Upper lobe of left lung (tissue), 6 donors: ENCODE data around the gene MTMR1. TPM values are rescaled to one million over a fixed set of nuclear protein-coding genes. Genes with fewer than 3 reads are reported as not detected.

Experiments used
- ATAC-seq, 2 donors: fragments of 200-7000 bp; cut with Tn5 transposase; one replicate each; pipeline ENCODE4 v1.9.1; 2022; ENCODE audit warnings: mild to moderate bottlenecking in 2 of 2, moderate library complexity in 2 of 2; ENCODE audit not compliant: low FRiP score in 2 of 2
- DNase-seq, 2 donors: peaks; one replicate each; pipeline ENCODE4 v3.0.0-alpha.2; 2019 to 2020
- H3K27ac ChIP-seq, 4 donors: fragments of 200-600 bp; sonication (generic); one replicate each; pipeline ENCODE4 v1.5.1; 2016 to 2019
- H3K27me3 ChIP-seq, 4 donors: fragments of 200-600 bp; sonication (generic); one replicate each; pipeline ENCODE4 v1.5.1; 2017 to 2019
- H3K36me3 ChIP-seq, 4 donors: fragments of 200-600 bp; sonication (generic); one replicate each; pipeline ENCODE4 v1.5.1; 2016 to 2019
- H3K4me1 ChIP-seq, 4 donors: fragments of 200-600 bp; sonication (generic); one replicate each; pipeline ENCODE4 v1.5.1; 2018 to 2019
- H3K4me3 ChIP-seq, 4 donors: fragments of 200-600 bp; sonication (generic); one replicate each; pipeline ENCODE4 v1.5.1; 2017 to 2019; ENCODE audit warnings: mild to moderate bottlenecking in 2 of 4, moderate library complexity in 1 of 4
- H3K9me3 ChIP-seq, 4 donors: fragments of 200-600 bp; sonication (generic); one replicate each; pipeline ENCODE4 v1.5.1; 2018 to 2019
- EP300 ChIP-seq, 4 donors: sonication (generic); formaldehyde crosslinking; IDR thresholded peaks; one replicate each; pipeline ENCODE4 v1.5.1; 2017; ENCODE audit warnings: antibody characterized with exemption in 4 of 4, control low read depth in 2 of 4
- POLR2A ChIP-seq, 4 donors: fragments of 450-650 bp; IDR thresholded peaks; one replicate each; pipeline ENCODE4 v1.5.1; 2016 to 2017; ENCODE audit warnings: antibody characterized with exemption in 4 of 4, mild to moderate bottlenecking in 2 of 4
- POLR2AphosphoS5 ChIP-seq, 2 donors: sonication (generic); formaldehyde crosslinking; IDR thresholded peaks; one replicate each; pipeline ENCODE4 v1.5.1; 2017; ENCODE audit warnings: antibody characterized with exemption in 2 of 2
- WGBS, 2 donors: methylation state at CpG; one replicate each; pipeline ENCODE4 v1.1.5; 2017 to 2018; 5-methylcytosine and 5-hydroxymethylcytosine counted together
- total RNA-seq, 6 donors: library from RNA; depleted of rRNA in 4 of 6; stranded (reverse); fragments of >200 nt in 4 of 6; gene quantifications; one replicate each; pipeline versions ENCODE4 v1.1.0 to v1.2.1, GENCODE V29; 2016 to 2021
- TF ChIP-seq, protein P1 (sequence below), 6 experiments: fragments of 450-650 bp in 4 of 6; fragments of 200-600 bp in 2 of 6; sonication (generic) in 2 of 6; IDR thresholded peaks; one replicate each; pipeline ENCODE4 v1.5.1; 2016 to 2019; ENCODE audit warnings: antibody characterized with exemption in 6 of 6
- donor health status: DM: no; HTN: no; CAD: no; lungs with moderate emphysema.
- donor health status: DM: no; HTN: yes; CAD: no; lungs with severe emphysema.

Gene MTMR1
- total RNA-seq, 6 donors from 2014 or later: 10.9 to 24.6 (median 20.8) TPM

DNA sequence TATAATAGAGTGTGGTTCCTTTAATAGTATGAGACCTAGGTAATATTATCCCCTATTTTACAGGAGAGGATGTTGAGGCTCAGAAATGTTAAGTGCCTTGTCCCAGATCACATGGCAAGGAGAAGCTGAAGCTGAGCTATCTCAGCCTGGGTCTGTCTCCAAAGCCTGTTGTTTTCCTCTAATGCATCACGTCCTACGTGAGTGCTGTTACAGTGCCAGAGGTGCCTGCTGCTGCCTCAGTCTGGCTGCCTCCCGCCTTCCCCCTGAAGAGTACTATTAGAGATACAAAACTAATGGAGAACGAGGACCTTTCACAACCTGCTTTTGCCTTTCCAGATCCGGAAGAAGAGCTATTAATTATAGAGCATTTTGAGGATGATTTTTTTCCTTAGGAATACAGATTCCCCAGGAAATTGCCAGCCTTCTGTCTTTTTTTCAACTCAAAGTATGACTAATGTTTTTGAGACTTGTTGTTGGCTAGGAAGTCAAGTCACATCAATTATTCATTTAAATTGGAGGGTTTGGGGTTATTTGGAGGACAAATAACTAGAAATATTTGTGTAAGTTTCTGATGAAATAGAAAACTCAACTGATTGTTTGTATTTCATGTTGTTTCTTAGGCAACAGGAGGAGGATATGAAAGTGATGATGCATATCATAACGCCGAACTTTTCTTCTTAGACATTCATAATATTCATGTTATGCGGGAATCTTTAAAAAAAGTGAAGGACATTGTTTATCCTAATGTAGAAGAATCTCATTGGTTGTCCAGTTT is 43.9 kb upstream of the MTMR1 start:
- ATAC-seq: peak; percentile 53 to 79
- TF ChIP-seq POLR2A (IDR thresholded peaks at IDR 0.05) (no peak), POLR2AphosphoS5 (IDR thresholded peaks at IDR 0.05) (no peak), EP300 (IDR thresholded peaks at IDR 0.05) (no peak)
- TF ChIP-seq, protein P1, sequence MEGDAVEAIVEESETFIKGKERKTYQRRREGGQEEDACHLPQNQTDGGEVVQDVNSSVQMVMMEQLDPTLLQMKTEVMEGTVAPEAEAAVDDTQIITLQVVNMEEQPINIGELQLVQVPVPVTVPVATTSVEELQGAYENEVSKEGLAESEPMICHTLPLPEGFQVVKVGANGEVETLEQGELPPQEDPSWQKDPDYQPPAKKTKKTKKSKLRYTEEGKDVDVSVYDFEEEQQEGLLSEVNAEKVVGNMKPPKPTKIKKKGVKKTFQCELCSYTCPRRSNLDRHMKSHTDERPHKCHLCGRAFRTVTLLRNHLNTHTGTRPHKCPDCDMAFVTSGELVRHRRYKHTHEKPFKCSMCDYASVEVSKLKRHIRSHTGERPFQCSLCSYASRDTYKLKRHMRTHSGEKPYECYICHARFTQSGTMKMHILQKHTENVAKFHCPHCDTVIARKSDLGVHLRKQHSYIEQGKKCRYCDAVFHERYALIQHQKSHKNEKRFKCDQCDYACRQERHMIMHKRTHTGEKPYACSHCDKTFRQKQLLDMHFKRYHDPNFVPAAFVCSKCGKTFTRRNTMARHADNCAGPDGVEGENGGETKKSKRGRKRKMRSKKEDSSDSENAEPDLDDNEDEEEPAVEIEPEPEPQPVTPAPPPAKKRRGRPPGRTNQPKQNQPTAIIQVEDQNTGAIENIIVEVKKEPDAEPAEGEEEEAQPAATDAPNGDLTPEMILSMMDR (IDR thresholded peaks at IDR 0.05): no peak
- Histone ChIP-seq H3K4me3 (no peak overlapping the region), H3K36me3 (peaks cover 0 to 24% (median 0%) of the 10 kb centered on the region in 4 donors), H3K27ac (no peak overlapping the region), H3K4me1 (no peaks in the 10 kb centered on the region), H3K9me3 (no peaks in the 10 kb centered on the region), H3K27me3 (no peaks in the 10 kb centered on the region)
- 60 to 69% methylated on average over 6 to 8 of the region's 8 CpGs for WGBS, 2 donors
- DNase-seq: no peak

DNA sequence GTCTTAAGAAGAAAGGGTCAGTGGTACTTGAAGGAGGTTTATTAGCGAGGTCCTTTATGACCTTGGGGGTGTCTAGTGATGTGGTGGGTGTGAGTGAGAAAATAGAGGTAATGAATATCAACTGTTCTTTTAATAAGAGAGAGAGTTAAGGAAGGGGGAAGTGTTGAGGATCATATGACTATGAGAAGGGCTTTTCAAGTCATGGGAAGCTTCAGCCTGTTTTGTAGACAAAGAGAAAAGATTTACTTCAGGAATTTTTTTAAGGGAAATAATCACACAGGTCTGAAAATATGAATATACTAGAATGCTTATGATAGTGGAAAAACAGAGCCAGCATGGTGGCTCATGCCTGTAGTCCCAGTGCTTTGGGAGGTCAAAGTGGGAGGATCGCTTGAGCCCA is 41.3 kb upstream of the MTMR1 start:
- no peak overlapping the region for H3K27ac ChIP-seq
- WGBS, 2 donors: 86 to 93% methylated on average over 2 of the region's 2 CpGs
- no peak overlapping the region for H3K4me3 ChIP-seq
- H3K36me3 ChIP-seq: peaks cover 0 to 9% (median 0%) of the 10 kb centered on the region in 4 donors
- DNase-seq (no peak), ATAC-seq (no peak)
- H3K4me1 ChIP-seq: no peaks in the 10 kb centered on the region
- no peaks in the 10 kb centered on the region for H3K27me3 ChIP-seq
- no peaks in the 10 kb centered on the region for H3K9me3 ChIP-seq
- TF ChIP-seq, protein P1 (IDR thresholded peaks at IDR 0.05): no peak
- no peak for TF ChIP-seq EP300 (IDR thresholded peaks at IDR 0.05)
- TF ChIP-seq POLR2AphosphoS5 (IDR thresholded peaks at IDR 0.05): no peak
- no peak for TF ChIP-seq POLR2A (IDR thresholded peaks at IDR 0.05)

DNA sequence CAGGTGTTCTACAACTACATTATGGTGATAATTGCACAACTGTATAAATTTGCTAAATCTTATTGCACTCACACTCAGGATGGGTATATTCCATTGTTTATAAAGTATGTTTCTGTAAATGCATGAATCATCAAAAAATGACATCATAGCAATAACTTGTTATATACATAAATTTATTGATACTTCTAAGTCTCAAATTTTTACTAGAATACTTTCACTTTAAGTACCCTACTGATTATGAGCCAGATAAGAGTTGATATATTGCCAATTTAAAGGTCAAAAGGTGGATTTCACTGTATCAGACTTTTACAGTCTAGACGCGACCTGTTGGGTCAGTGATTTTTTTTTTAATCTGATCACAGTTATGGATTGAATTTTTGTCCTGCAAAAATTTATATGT is 37.4 kb upstream of the MTMR1 start:
- H3K4me1 ChIP-seq: no peaks in the 10 kb centered on the region
- 76 to 90% methylated on average over 2 of the region's 2 CpGs for WGBS, 2 donors
- peaks cover 0 to 23% (median 0%) of the 10 kb centered on the region in 4 donors for H3K36me3 ChIP-seq

DNA sequence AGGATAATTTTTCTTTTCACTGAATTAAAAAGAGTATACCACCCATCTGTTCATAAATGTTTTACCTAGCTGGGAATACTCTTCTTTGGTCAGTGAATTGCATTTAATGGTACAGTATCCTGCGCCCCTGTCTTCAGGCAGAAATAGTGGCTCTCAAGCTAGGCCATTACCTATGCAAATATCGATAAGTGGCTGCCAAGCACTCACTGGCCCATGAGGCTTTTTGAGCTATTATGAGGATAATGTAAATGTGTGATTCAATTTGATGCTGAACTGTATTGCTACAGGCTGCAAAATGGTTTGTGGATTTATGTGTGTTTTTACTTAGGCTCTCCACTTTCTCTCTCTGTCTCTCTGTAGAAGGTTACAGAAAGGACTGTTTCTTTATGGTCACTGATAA is 30.1 kb upstream of the MTMR1 start:
- no peak for ATAC-seq
- DNase-seq: no peak
- H3K27me3 ChIP-seq: no peaks in the 10 kb centered on the region

More for the DNA sequence above, 37.4 kb upstream of the MTMR1 start:
- Histone ChIP-seq H3K27ac (no peak overlapping the region), H3K9me3 (no peaks in the 10 kb centered on the region), H3K27me3 (no peaks in the 10 kb centered on the region), H3K4me3 (no peak overlapping the region)
- TF ChIP-seq POLR2AphosphoS5 (IDR thresholded peaks at IDR 0.05): no peak
- TF ChIP-seq EP300 (IDR thresholded peaks at IDR 0.05): no peak
- TF ChIP-seq, protein P1 (IDR thresholded peaks at IDR 0.05): no peak
- no peak for TF ChIP-seq POLR2A (IDR thresholded peaks at IDR 0.05)
- DNase-seq (no peak), ATAC-seq (no peak)

More for the DNA sequence above, 30.1 kb upstream of the MTMR1 start:
- no peak overlapping the region for H3K4me3 ChIP-seq
- TF ChIP-seq POLR2A (IDR thresholded peaks at IDR 0.05): no peak
- TF ChIP-seq POLR2AphosphoS5 (IDR thresholded peaks at IDR 0.05): no peak
- TF ChIP-seq, protein P1 (IDR thresholded peaks at IDR 0.05): no peak
- no peak for TF ChIP-seq EP300 (IDR thresholded peaks at IDR 0.05)
- H3K27ac ChIP-seq: no peak overlapping the region
- H3K4me1 ChIP-seq: no peaks in the 10 kb centered on the region
- peaks cover 0 to 25% (median 2%) of the 10 kb centered on the region in 4 donors for H3K36me3 ChIP-seq
- 66% methylated on average over 2 of the region's 2 CpGs for WGBS, 2 donors
- H3K9me3 ChIP-seq: no peaks in the 10 kb centered on the region
